PFSK-1 (cell line): ENCODE data around the gene AGBL5.

Experiments used
- FOXP2 ChIP-seq: optimal IDR thresholded peaks from 2 replicates; pipeline ENCODE3; 2011; ENCODE audit warnings: borderline replicate concordance, control low read depth, inconsistent platforms; ENCODE audit not compliant: insufficient read depth; ENCODE audit errors: extremely low read length, extremely low read depth
- POLR2AphosphoS5 ChIP-seq: IDR thresholded peaks from 2 replicates; pipeline ENCODE4 v1.6.1; 2012; ENCODE audit warnings: low read depth, mild to moderate bottlenecking, control low read depth, low read length, moderate library complexity
- REST ChIP-seq, 2 experiments: IDR thresholded peaks; 2 replicates each; pipeline versions ENCODE4 v1.6.1 to v1.8.0; 2011 to 2012; ENCODE audit warnings: low read depth in 2 of 2, low read length in 2 of 2, control low read depth in 1 of 2, inconsistent platforms in 1 of 2, mild to moderate bottlenecking in 1 of 2, moderate library complexity in 1 of 2; ENCODE audit not compliant: insufficient read depth in 1 of 2
- SIN3A ChIP-seq: IDR thresholded peaks from 2 replicates; pipeline ENCODE4 v1.6.1; 2012; ENCODE audit warnings: mild to moderate bottlenecking, low read length, moderate library complexity, borderline replicate concordance; ENCODE audit not compliant: insufficient read depth
- TAF1 ChIP-seq: IDR thresholded peaks from 2 replicates; pipeline ENCODE4 v1.6.1; 2012; ENCODE audit warnings: low read length, control low read depth, borderline replicate concordance; ENCODE audit not compliant: insufficient read depth

Gene AGBL5

GRCh38 chr2:27033253-27033852, 18.1 kb upstream of the AGBL5 start:
- TF ChIP-seq POLR2AphosphoS5 (no peak), FOXP2 (no peak), SIN3A (no peak)

- TF ChIP-seq POLR2AphosphoS5 (no peak), SIN3A (no peak), TAF1 (no peak), REST (IDR thresholded peaks at IDR 0.05; ENCODE audit: insufficient read depth in 1 of 2, low read depth in 2 of 2, low read length in 2 of 2) (no peak), FOXP2 (no peak)
Measured at GRCh38 chr2:27038012-27038411, 13.5 kb upstream of the AGBL5 start.

GRCh38 chr2:27038631-27039339, 12.7 kb upstream of the AGBL5 start:
- TF ChIP-seq SIN3A (no peak), POLR2AphosphoS5 (no peak), FOXP2 (no peak), TAF1 (no peak), REST (IDR thresholded peaks at IDR 0.05; ENCODE audit: insufficient read depth in 1 of 2, low read depth in 2 of 2, low read length in 2 of 2) (no peak)

DNA sequence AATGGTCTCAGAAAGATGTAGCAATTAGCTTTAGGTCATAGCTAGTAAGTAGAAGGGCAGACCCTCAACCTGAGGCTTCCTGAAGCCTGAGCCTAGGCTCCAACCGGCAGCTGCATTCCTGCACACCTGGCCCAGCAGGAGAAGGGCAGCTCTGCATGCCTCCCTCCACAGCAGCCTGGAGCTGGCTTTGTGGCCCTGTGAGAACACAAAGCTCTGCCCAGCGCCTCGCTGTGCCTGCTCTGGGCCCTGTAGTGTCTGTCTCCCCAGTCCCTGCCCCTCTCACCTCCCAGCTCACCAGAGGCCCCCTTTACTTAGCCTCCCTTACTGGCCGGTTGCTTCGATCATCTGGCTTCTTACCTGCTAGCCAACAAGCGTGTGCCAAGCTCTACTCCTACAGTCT, 12.0 kb upstream of the AGBL5 start:
- TF ChIP-seq POLR2AphosphoS5 (no peak), REST (IDR thresholded peaks at IDR 0.05; ENCODE audit: insufficient read depth in 1 of 2, low read depth in 2 of 2, low read length in 2 of 2) (no peak), FOXP2 (no peak), SIN3A (no peak), TAF1 (no peak)

DNA sequence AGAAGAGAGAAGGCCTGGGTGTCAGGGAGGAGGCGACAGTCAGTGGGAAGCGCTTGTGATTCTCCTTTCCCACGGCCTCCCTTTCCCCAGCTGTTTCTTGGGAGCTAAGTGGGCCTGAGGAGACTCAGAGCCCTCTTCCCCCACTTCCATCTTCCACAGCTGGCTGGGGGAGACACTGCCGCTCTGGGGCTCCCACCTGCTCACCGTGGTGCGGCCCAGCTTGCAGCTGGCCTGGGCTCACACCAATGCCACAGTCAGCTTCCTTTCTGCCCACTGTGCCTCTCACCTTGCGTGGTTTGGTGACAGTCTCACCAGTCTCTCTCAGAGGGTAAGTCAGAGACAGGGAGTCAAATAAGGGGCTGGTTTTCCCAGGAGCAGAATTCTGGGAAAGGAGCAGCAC, 11.6 kb upstream of the AGBL5 start:
- TF ChIP-seq POLR2AphosphoS5 (no peak), TAF1 (no peak), SIN3A (no peak), FOXP2 (no peak), REST (IDR thresholded peaks at IDR 0.05; ENCODE audit: insufficient read depth in 1 of 2, low read depth in 2 of 2, low read length in 2 of 2) (no peak)
